Measurements from ENCODE around the gene PAPPA.

Gene PAPPA

GRCh38 chr9:116335392-116335791, 181.8 kb downstream of the PAPPA start:
- Histone ChIP-seq H3K9me2 (replicated peaks; ENCODE audit: low read depth, low read length) (no peaks in the 10 kb centered on the region), H3K4me3 (ENCODE audit: low read length, poor library complexity, severe bottlenecking) (no peak overlapping the region), H3K27me3 (ENCODE audit: insufficient read depth, low read length, poor library complexity, severe bottlenecking) (no peaks in the 10 kb centered on the region), H3K4me1 (ENCODE audit: insufficient read depth, low read length, poor library complexity, severe bottlenecking) (no peaks in the 10 kb centered on the region), H3K4me2 (ENCODE audit: low read depth, low read length, poor library complexity, severe bottlenecking) (no peak overlapping the region), H3F3A (ENCODE audit: low read depth) (no peaks in the 10 kb centered on the region), H4K20me1 (ENCODE audit: insufficient read depth, low read length, poor library complexity, severe bottlenecking) (no peaks in the 10 kb centered on the region), H3K36me3 (ENCODE audit: insufficient read depth, low read length) (no peaks in the 10 kb centered on the region), H3K79me2 (ENCODE audit: insufficient read depth, low read length) (no peaks in the 10 kb centered on the region), H2AFZ (ENCODE audit: low read length) (no peak overlapping the region), H3K9ac (ENCODE audit: low read depth, low read length, poor library complexity, severe bottlenecking) (no peak overlapping the region), H3K9me3 (ENCODE audit: insufficient read depth, low read depth, low read length) (peaks cover 4% of the 10 kb centered on the region; the same call in 1 of the 2 replicates)
- TF ChIP-seq CTCF (conservative IDR thresholded peaks at IDR 0.05; ENCODE audit: low read length) (no peak), EZH2phosphoT487 (IDR thresholded peaks at IDR 0.05; ENCODE audit: borderline replicate concordance) (no peak)

DNA sequence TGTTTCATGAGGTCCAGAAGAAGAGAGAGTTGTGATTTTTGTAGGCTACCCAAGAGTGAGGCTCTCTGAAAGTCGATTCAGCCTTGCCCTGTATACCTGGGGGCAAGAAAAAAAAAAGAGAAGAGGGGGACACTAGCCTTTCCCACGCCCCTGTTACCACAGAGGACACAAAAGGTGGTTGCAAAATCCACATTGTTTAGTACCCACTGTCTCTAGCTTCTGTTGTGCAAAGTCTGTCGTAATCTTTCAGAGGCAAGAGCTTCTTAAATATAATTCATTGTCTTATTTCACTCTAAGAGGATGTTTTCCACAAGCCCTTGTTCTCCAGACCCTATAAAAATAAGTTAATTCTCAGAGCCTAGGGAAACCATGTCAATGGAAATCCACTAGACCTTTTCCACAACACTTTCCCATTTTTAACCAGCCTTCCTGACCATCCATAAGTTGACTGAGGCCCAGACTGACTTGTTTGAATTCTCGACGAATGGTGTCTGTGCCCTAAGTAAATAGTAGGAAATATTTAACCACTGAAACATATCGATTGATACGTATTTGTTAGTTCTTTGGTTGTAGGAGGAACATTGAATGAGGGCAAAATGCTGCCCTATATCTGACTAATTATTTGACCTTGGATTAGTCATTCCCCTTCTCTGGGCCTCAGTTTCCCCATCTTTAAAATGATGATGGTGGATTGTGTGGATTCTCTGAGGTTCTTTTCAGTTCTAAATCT, 182.7 kb downstream of the PAPPA start:
- H3K4me3 ChIP-seq (ENCODE audit: low read length, poor library complexity, severe bottlenecking) = no peak overlapping the region
- no peaks in the 10 kb centered on the region for H3K36me3 ChIP-seq (ENCODE audit: insufficient read depth, low read length)
- H4K20me1 ChIP-seq (ENCODE audit: insufficient read depth, low read length, poor library complexity, severe bottlenecking) = no peaks in the 10 kb centered on the region
- H3K9me3 ChIP-seq (ENCODE audit: insufficient read depth, low read depth, low read length) = peaks cover 4% of the 10 kb centered on the region; the same call in 1 of the 2 replicates
- H3K9ac ChIP-seq (ENCODE audit: low read depth, low read length, poor library complexity, severe bottlenecking) = no peak overlapping the region
- TF ChIP-seq CTCF (conservative IDR thresholded peaks at IDR 0.05; ENCODE audit: low read length) (no peak), EZH2phosphoT487 (IDR thresholded peaks at IDR 0.05; ENCODE audit: borderline replicate concordance) (no peak)
- no peaks in the 10 kb centered on the region for H3K4me1 ChIP-seq (ENCODE audit: insufficient read depth, low read length, poor library complexity, severe bottlenecking)
- no peaks in the 10 kb centered on the region for H3K9me2 ChIP-seq (replicated peaks; ENCODE audit: low read depth, low read length)
- H3F3A ChIP-seq (ENCODE audit: low read depth) = no peaks in the 10 kb centered on the region
- no peak overlapping the region for H2AFZ ChIP-seq (ENCODE audit: low read length)
- no peaks in the 10 kb centered on the region for H3K27me3 ChIP-seq (ENCODE audit: insufficient read depth, low read length, poor library complexity, severe bottlenecking)
- H3K79me2 ChIP-seq (ENCODE audit: insufficient read depth, low read length) = no peaks in the 10 kb centered on the region
- H3K4me2 ChIP-seq (ENCODE audit: low read depth, low read length, poor library complexity, severe bottlenecking) = no peak overlapping the region

- H3K79me2 ChIP-seq (ENCODE audit: insufficient read depth, low read length) = no peaks in the 10 kb centered on the region
- H3K36me3 ChIP-seq (ENCODE audit: insufficient read depth, low read length) = no peaks in the 10 kb centered on the region
- no peak overlapping the region for H2AFZ ChIP-seq (ENCODE audit: low read length)
- H3K9ac ChIP-seq (ENCODE audit: low read depth, low read length, poor library complexity, severe bottlenecking) = no peak overlapping the region
- H3K4me2 ChIP-seq (ENCODE audit: low read depth, low read length, poor library complexity, severe bottlenecking) = no peak overlapping the region
- H3K9me2 ChIP-seq (replicated peaks; ENCODE audit: low read depth, low read length) = no peaks in the 10 kb centered on the region
- peaks cover 4% of the 10 kb centered on the region; the same call in 1 of the 2 replicates for H3K9me3 ChIP-seq (ENCODE audit: insufficient read depth, low read depth, low read length)
- H3F3A ChIP-seq (ENCODE audit: low read depth) = no peaks in the 10 kb centered on the region
- no peak for TF ChIP-seq EZH2phosphoT487 (IDR thresholded peaks at IDR 0.05; ENCODE audit: borderline replicate concordance)
- TF ChIP-seq CTCF (conservative IDR thresholded peaks at IDR 0.05; ENCODE audit: low read length) = no peak
- no peaks in the 10 kb centered on the region for H3K27me3 ChIP-seq (ENCODE audit: insufficient read depth, low read length, poor library complexity, severe bottlenecking)
- H3K4me1 ChIP-seq (ENCODE audit: insufficient read depth, low read length, poor library complexity, severe bottlenecking) = no peaks in the 10 kb centered on the region
- no peaks in the 10 kb centered on the region for H4K20me1 ChIP-seq (ENCODE audit: insufficient read depth, low read length, poor library complexity, severe bottlenecking)
- no peak overlapping the region for H3K4me3 ChIP-seq (ENCODE audit: low read length, poor library complexity, severe bottlenecking)
These were observed 183.4 kb downstream of the PAPPA start for GRCh38 chr9:116337015-116337414.
